NCI-H2227 treated with DMSO at 0.1 percent for 48 hours (cell line): ENCODE measurements around the gene SLC6A2.
"Not testable (repeated sequence)": the region's sequence is repeated elsewhere in the genome, so short reads cannot be mapped to it uniquely, and the experiment has no call there.

Experiments
- DNase-seq: peaks from one replicate; lab custom pipeline; 2025; lab: John Stamatoyannopoulos, UW

The SLC6A2 gene

DNA sequence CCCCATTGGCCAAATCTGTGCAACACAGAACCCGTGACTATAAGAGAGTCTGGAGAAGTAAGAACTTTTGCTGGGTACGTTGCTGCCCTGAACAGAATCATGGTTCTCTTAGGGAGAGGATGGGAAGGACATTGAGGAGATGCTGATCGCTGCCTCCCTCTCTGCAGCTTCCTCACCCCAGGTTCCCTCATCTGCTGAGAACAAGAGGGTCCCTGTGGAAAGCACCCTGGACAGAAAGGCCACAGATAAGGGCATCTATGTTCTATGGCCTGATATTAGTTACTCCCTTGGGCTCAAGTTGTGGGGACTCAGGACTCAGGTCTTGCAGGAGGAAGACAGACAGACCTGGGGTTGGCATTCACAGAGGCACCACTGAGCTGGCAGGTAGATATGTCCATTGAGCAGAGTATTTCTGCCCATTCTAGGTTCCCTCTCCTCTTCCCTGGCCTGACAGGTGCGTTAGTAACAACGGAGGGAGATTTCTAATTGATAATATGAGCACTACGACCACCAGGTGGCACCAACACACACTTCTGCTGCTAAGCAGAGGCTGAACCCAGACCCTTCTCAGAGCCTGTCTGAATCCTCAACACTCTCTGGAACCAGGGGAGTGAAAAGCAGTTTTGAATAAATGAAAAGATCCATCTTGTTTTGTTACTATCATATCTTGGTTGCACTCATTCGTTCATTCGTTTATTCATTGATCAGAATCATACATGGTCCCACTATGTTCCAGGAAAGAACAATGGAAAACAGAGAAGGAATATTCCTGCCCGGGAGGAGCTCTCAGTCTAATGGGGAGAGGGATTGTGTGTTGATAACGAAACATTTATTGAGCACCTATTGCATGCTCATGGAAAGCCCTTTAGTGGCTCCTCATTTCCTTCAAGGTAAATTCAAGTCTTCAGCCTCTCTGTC is 56.4 kb downstream of the SLC6A2 start:
- peak; percentile 36 for DNase-seq

DNA sequence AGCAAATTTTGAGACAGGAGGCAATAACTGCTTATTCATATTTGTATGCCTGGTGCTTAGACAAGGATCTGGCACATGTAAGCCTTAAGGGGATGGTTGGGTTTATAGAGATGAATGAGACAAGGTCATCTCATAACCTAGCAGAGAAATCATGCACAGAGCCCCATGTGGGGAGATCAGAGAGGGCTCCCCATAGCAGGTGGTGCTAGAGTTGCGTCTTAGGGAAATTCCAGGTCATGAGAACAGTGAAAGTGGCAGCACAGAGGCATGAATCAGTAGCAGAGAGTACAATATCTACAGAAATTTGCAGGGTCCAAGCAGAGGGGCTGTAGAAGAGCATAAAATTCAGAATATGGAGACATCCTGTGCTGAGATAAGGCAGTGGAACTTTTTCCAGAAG is 57.3 kb downstream of the SLC6A2 start:
- DNase-seq: no peak

DNA sequence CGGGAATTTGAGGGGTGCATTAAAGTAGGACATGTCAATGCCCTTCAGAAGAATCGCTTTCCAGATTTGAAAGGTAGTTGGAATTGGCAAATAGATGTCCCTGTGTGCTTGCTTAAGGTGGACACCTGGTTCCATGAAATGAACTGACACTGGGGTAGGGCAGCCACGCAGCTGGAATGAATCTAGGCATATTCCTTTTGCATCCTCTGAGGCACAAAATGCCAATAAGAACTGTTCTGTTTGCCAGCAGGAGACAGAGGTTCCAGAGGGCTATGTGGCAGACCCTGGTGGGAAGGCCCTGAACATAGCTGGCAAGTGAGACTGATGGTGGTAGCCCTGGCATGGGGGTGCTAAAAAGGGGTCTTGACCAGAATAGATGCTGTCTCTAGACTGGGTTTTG is 61.5 kb downstream of the SLC6A2 start:
- no peak for DNase-seq

DNA sequence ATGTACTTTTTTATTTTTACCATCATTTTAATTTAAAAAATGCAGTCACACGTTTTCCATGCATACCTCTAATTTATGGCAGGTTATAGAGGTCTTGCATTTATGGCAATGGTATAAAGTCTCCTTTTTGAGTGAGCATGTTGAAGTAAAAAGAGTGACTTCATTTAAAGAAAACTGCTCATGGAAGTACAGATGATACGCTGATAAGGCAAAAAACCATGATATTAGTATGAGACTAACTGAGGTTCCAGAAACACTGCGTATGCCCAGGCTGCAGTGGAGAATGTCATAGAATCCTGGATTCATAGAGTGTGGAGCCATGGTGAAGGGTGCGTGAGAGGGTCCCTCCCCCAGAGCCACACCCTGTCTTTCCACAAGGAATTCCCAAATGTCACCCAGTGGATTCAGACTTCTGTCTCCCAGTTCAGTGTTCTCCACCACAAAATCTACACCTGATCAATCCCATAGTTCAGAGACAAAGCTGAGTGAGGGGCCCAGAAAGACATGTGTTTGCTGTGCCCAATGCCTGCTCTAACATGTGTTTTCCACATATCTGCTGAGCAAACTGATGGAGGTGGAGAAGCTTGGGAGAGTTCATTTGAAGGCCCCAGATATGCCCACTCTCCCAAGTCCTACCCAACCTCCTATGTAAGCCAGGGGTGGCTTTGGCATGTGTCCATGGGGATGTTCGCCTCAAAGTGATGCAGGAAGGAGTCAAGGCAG is 69.4 kb downstream of the SLC6A2 start:
- no peak for DNase-seq

DNA sequence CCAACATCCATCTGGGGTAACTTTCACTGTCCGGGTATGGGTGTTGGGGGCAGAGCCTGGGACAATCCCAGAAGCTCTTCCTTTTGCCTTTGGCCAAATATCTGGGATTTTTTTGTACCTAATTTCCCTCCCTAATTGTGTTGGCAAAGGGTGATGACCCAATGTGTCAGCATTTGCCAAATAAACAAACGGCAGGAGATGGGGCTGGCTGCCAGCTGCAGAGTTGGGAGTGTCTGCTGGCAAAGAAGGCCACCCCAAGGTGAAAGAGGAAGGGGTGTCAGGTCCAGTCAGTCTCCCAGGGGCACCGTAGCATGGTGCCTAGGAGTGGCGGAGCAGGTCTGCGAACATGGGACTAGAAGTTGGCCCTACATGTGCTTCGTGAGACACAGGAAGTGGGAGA is 73.0 kb downstream of the SLC6A2 start:
- no peak for DNase-seq

DNA sequence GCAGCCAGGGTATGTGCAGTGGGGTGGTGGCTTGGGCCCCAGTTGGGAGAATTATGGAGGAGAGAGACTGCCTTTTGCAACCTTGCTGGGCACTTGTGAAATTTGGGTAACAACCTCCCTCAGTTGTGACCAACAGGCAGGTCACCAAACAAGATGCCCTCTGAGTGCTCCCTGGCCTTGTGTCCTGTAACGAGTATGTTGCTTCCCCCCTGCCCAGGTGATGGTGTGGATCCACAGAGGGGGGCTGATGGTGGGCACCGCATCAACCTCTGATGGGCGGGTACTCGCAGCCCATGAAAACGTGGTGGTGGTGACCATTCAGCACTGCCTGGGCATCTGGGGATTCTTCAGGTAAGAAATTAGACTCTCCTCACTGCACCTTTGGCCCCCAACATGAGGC is 74.3 kb downstream of the SLC6A2 start:
- DNase-seq: no peak

DNA sequence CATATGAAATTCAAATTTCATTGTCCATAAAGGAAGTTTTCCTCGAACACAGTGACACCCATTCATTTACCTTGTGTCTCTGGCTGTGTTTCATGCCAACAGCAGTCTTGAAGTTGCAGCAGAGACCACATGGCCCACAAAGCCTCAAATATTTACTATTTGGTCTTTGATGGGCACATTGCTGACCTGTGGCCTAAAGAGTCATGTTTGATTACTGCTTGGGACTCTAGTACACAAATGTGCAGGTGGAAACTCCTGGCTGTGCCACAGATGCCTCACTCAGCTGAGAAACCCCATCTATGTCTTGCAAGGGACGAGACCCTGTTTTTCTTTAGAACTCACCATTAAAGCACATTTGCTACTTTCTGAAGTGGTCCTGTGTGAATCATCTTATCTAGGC is 76.7 kb downstream of the SLC6A2 start:
- DNase-seq: no peak

DNA sequence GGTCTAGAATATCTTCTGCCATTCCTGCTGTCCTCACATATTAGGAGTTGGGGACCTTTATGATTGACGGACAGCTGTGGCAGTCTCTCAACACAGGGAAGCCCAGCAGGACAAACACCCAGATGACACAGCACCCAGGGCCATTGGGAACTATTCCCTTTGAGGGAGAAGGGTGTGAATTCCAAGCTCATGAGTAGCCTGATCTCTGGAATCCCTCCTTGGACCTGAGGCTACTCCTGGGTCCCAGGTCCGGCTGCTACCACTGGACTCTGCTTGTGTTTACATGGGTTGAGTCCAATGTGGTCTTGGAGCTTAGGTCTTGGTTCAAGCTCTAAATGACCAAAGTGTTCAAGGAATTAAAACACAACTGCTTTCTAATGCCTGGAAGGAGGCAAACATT is 78.9 kb downstream of the SLC6A2 start:
- no peak for DNase-seq

DNA sequence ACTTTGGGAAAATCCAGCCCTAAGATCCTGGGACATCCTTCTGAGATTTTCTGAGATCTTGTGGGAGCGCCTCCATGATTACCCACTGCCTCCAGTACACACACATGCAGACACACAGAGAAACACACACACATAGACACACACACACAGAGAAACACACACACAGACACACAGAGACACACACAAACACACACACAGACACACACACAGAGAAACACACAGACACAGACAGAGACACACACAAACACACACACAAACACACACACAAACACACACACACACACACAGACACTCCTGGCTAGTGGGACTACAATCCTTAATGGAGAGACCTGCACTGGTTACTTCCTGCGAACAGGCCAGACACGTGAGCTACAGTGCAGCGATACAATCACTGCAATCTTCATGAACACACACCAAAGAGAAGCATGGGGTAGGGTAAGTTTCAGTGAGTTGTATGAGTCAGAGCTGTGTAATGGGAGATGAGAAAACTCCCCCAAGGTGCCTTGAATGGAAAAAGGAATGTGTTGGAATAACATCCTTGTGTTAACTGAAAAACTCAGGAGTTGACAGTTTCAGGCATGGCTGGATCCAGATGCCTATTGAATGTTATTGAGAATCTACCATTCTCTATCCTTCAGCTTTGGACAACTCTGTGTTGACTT is 79.5 kb downstream of the SLC6A2 start:
- no peak for DNase-seq

DNA sequence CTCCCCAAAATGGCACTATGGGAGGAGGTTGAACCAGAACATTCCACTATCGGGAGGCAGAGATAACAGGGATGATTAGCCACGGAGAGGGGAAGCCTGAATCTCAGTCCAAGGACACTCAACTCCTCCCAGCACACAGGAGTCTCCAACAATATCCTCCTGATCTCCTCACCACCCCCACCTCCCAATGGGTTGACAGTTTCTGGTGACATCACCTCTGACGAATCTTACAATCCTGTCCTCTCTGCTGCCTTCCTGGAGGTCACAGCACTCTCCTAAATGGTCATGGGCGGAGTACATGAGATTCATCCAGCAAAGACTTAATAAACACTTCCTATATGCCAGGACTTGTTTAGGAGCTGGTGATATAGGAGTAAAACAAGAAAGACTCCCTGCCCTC is 80.9 kb downstream of the SLC6A2 start:
- no peak for DNase-seq

DNA sequence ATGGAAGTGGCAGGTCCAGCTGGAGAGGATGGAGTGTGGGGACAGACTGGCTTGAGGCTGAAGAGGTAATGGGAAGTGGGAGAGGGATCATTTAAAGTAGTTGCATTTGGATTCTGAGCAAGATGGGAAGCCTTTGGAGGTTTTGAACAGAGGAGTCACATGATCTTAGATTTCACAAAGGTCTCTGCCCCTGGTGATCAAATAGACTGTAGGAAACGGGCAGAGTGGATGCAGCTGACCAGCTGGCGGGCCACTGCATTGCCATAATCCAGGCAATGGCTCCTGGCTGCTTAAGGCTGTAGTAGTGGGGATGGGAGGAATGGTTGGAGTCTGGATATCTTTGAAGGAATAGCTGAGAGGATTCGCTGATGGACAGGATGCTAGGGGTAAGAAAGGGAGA is 81.5 kb downstream of the SLC6A2 start:
- DNase-seq: no peak

DNA sequence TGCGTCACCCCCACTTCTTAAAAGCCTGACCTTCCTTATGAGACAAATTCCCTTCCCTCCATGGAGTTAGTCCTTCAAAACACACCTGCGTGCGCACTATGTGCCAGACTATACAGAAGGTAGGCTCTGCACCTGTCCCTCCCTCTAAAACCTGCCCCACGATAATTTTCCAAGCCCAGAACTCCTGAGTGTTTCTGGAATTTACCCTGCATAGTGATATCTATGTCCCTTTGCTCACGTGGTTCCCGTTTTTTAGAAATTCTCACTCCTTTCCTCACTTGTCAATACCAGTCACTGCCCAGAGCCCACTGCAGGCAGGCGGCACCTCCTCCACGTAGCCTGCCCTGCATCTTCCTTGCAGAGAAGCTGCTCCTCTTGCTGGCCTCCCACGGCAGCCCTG is 82.2 kb downstream of the SLC6A2 start:
- no peak for DNase-seq

DNA sequence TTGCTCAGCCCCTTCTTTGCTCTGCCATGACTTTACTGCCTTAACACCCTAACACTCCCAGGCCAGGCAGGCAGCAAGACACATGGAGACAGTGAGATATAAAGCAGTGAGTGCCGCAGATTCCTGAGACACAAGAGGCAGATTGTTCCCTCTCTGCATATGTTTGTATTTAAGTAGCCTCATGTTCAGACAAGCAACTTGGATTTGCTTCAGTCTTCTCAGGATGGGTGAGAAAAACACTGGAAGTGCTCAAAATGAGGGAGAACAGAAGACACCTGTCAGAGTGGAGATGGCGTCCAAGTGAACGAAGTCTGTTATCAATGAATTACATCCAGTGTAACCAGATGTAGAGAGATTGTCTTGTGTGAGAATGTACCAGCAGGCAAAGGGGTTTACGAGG is 90.3 kb downstream of the SLC6A2 start:
- DNase-seq: no peak

DNA sequence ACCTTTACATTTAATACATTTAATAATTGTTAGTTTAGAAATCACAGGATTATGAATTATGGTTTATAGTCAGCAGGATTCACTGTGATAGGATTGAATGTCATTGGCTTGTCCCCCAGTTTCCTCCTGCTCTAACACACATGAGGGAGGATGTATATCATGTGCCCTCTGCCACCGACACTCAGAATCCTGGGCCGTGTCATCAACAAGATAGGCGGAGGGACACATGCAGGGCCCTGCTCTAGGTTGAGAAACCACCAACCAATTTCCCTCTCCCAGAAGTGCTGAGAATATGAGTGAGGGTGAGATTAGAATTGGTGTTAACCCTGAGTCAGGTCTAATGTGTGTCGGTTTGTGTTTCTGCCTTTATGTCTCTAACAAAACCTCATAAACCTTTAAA is 92.0 kb downstream of the SLC6A2 start:
- no peak for DNase-seq

DNA sequence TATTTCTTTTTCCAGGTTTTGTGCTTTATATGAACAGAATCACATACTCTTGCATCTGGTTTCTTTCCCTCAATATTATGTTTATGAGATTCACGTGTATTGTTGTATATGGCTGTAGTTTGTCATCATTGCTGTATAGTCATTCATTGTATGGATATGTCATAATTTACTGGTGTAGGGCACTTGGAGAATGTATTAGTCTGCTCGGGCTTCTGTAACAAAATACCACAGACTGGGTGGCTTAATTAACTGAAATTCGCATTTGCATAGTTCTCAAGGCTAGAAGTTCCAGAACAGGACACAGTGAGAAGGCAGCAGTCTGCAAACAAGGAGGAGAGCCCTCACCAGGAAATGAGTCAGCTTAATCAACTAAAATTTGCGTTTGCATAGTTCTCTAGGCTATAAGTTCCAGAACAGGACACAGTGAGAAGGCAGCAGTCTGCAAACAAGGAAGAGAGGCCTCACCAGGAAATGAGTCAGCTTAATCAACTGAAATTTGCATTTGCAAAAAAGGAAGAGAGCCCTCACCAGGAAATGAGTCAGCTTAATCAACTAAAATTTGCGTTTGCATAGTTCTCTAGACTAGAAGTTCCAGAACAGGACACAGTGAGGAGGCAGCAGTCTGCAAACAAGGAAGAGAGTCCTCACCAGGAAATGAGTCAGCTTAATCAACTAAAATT is 96.8 kb downstream of the SLC6A2 start:
- not testable (repeated sequence) for DNase-seq

DNA sequence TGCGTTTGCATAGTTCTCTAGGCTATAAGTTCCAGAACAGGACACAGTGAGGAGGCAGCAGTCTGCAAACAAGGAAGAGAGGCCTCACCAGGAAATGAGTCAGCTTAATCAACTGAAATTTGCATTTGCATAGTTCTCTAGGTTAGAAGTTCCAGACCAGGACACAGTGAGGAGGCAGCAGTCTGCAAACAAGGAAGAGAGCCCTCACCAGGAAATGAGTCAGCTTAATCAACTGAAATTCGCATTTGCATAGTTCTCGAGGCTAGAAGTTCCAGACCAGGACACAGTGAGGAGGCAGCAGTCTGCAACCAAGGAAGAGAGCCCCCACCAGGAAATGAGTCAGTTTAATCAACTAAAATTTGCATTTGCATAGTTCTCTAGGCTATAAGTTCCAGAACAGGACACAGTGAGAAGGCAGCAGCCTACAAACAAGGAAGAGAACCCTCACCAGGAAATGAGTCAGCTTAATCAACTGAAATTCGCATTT is 97.4 kb downstream of the SLC6A2 start:
- DNase-seq: not testable (repeated sequence)
